GM13976 (cell line): Measurements from ENCODE around the gene CALU.

Source experiments
- DNase-seq: peaks from one replicate; pipeline ENCODE4 v3.0.0; 2012; ENCODE audit warnings: low spot score
- CTCF ChIP-seq: IDR thresholded peaks from 2 replicates; pipeline ENCODE4 v1.5.1; 2012; ENCODE audit warnings: borderline replicate concordance, mild to moderate bottlenecking; ENCODE audit not compliant: insufficient read depth; ENCODE audit errors: extremely low read depth, missing control alignments, control extremely low read depth
- in situ Hi-C: fragments of 300-500 bp; cut with MboI; formaldehyde crosslinking; loops from one replicate; pipeline ENCODE4 v1.12.0; 2022; ENCODE audit warnings: low sequenced_read_pairs, mixed read lengths, inconsistent platforms; ENCODE audit not compliant: unreplicated experiment

CALU gene

GRCh38 chr7:128699196-128699712 is 39.9 kb upstream of the CALU start:
- in situ Hi-C loops: no loop called here
- no peak for TF ChIP-seq CTCF
- DNase-seq: no peak

- TF ChIP-seq CTCF: no peak
- no peak for DNase-seq
- in situ Hi-C loops: no loop called here
Observed at GRCh38 chr7:128699895-128700294, 39.3 kb upstream of the CALU start.

- no peak for DNase-seq
- in situ Hi-C loops: no loop called here
- no peak for TF ChIP-seq CTCF
Observed at GRCh38 chr7:128701062-128701785, 37.9 kb upstream of the CALU start.

- in situ Hi-C loops: no loop called here
- DNase-seq: no peak
- TF ChIP-seq CTCF: no peak
Observed at GRCh38 chr7:128703609-128704241, 35.4 kb upstream of the CALU start.

- in situ Hi-C loops: no loop called here
- no peak for TF ChIP-seq CTCF
- no peak for DNase-seq
Observed at GRCh38 chr7:128705891-128706333, 33.2 kb upstream of the CALU start.

GRCh38 chr7:128707752-128708151 is 31.4 kb upstream of the CALU start:
- TF ChIP-seq CTCF: no peak
- DNase-seq: no peak
- in situ Hi-C loops: no loop called here
